Activated CD8-positive, alpha-beta memory T cell treated with anti-CD3 and anti-CD28 coated beads, Interleukin-2, amount 10 ng/mL, durations not matched to agents 7 days and 5 days (primary cell): ENCODE results near the gene GSTA1. TPM values are rescaled to one million over a fixed set of nuclear protein-coding genes. Genes with fewer than 3 reads are reported as not detected.
"Not testable (repeated sequence)": the region's sequence is repeated elsewhere in the genome, so short reads cannot be mapped to it uniquely, and the experiment has no call there.

Experiments used
- ATAC-seq: fragments of 150-1000 bp; cut with Tn5 transposase; one replicate; pipeline ENCODE4 v1.10.0; 2021; ENCODE audit warnings: moderate library complexity
- CTCF ChIA-PET: fragments of 350-600 bp; sonication (Branson Sonifier 250); formaldehyde crosslinking; loops from one replicate; lab custom pipeline; 2021; ENCODE audit warnings: antibody characterized with exemption; lab: Charles Lee
- DNase-seq: peaks from one replicate; pipeline ENCODE4 v3.0.0-alpha.2; 2020
- H3K27ac Mint-ChIP-seq: one replicate; pipeline ENCODE4 v1.8.0; 2021; ENCODE audit warnings: mild to moderate bottlenecking, mixed read lengths
- H3K27me3 Mint-ChIP-seq: one replicate; pipeline ENCODE4 v1.8.0; 2021; ENCODE audit warnings: mixed read lengths
- H3K36me3 Mint-ChIP-seq: one replicate; pipeline ENCODE4 v1.8.0; 2021; ENCODE audit warnings: mild to moderate bottlenecking, mixed read lengths
- H3K4me1 Mint-ChIP-seq: one replicate; pipeline ENCODE4 v1.8.0; 2021; ENCODE audit warnings: mixed read lengths
- H3K4me3 Mint-ChIP-seq: one replicate; pipeline ENCODE4 v1.8.0; 2021; ENCODE audit warnings: mild to moderate bottlenecking, moderate library complexity, mixed read lengths
- H3K9me3 Mint-ChIP-seq: one replicate; pipeline ENCODE4 v1.8.0; 2022; ENCODE audit warnings: low read depth, mixed read lengths
- total RNA-seq, 2 experiments: library from RNA; stranded (reverse); gene quantifications; one replicate each; pipeline ENCODE4 v1.2.3, GENCODE V29; 2021

Gene GSTA1
- total RNA-seq, 2 experiments from 2014 or later = not detected

DNA sequence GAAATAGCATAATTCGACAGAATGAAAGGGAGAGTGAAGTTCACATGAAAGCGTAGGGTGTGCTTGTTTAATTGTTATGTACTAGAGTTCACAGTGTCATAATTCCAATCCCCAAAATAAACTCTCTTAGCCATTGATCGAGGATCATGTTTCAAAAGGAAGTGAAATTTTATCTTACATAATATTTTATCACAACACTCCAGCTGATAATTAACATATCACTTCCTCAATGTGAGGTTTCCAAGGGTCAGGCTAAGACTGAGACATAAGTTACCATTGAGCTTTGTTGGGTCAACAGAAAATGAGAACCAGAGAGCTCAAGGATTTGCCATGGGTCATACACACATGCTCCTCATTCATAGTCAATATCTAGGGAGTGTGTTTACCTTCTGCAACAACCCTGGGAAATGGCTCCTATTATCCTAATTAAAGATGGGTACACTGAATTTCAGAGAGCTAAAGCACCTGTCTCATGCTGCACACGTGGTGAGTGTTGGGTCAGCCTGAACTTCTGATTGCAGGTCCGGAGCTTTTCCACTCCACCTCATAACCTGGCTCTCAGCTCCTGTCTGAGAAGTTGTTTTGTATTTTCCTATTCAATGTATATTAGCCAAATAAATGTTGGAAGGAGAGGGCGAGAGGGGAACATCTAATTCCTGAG, 43.4 kb downstream of the GSTA1 start:
- Mint-ChIP-seq H3K4me3 (no peak overlapping the region), H3K27me3 (peaks cover 7% of the 10 kb centered on the region), H3K9me3 (no peaks in the 10 kb centered on the region), H3K36me3 (no peaks in the 10 kb centered on the region), H3K27ac (no peak overlapping the region), H3K4me1 (no peaks in the 10 kb centered on the region)
- DNase-seq (no peak), ATAC-seq (no peak)
- CTCF ChIA-PET = no interaction called here

GRCh38 chr6:52759085-52759484, 44.5 kb downstream of the GSTA1 start:
- Mint-ChIP-seq H3K36me3 (no peaks in the 10 kb centered on the region), H3K9me3 (no peaks in the 10 kb centered on the region), H3K27ac (no peak overlapping the region), H3K4me1 (no peaks in the 10 kb centered on the region), H3K27me3 (peaks cover 11% of the 10 kb centered on the region), H3K4me3 (no peak overlapping the region)
- ATAC-seq (no peak), DNase-seq (no peak)
- CTCF ChIA-PET = no interaction called here

DNA sequence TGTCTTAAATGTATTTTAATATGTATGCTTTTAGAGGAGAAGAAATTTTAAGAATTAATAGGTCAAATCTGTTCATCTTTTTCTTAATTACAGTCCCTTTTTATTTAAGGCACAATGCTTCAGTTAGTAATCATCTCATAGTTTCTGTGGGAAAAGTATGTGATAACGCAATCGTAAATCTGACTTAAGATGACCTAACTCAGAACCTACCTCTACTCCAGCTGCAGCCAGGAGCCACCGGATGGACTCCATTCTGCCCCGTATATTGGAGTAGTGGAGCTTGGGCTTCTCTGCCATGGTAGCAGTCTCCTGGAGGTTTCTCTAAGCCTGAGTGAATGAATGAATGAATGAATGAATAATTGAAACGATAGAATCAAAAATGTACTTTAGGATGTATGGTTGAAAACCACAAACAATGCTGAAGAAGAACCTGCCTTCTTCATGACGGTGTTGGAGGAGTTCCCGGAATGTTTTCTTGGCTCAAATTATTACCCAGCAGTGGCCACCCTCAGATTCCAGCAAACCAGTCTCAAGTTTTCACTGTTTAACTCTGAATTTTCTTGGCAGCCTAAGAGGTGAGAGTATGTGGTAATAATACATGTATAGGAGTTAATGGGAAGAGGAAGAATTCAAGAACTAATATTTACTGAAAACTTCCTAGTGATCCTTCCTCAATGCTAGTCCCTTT, 45.8 kb downstream of the GSTA1 start:
- H3K4me1 Mint-ChIP-seq, CTCF ChIA-PET, DNase-seq, H3K4me3 Mint-ChIP-seq, H3K9me3 Mint-ChIP-seq, ATAC-seq, H3K27ac Mint-ChIP-seq, H3K36me3 Mint-ChIP-seq: not testable (repeated sequence)
- peaks cover 11% of the 10 kb centered on the region for H3K27me3 Mint-ChIP-seq

GRCh38 chr6:52754443-52754842, 49.2 kb downstream of the GSTA1 start:
- ATAC-seq = no peak
- no peak overlapping the region for H3K27ac Mint-ChIP-seq
- no peak overlapping the region for H3K4me3 Mint-ChIP-seq
- H3K27me3 Mint-ChIP-seq = peaks cover 10% of the 10 kb centered on the region
- H3K4me1 Mint-ChIP-seq = no peaks in the 10 kb centered on the region
- no peaks in the 10 kb centered on the region for H3K36me3 Mint-ChIP-seq
- peaks cover 2% of the 10 kb centered on the region for H3K9me3 Mint-ChIP-seq
- CTCF ChIA-PET = no interaction called here
- DNase-seq = no peak

GRCh38 chr6:52753137-52753536, 50.5 kb downstream of the GSTA1 start:
- H3K4me3 Mint-ChIP-seq, H3K36me3 Mint-ChIP-seq, H3K9me3 Mint-ChIP-seq, H3K27ac Mint-ChIP-seq, CTCF ChIA-PET, ATAC-seq, DNase-seq, H3K4me1 Mint-ChIP-seq: not testable (repeated sequence)
- H3K27me3 Mint-ChIP-seq = peaks cover 10% of the 10 kb centered on the region

- CTCF ChIA-PET = no interaction called here
- no peak overlapping the region for H3K4me3 Mint-ChIP-seq
- H3K27me3 Mint-ChIP-seq = peaks cover 10% of the 10 kb centered on the region
- DNase-seq (no peak), ATAC-seq (no peak)
- H3K4me1 Mint-ChIP-seq = no peaks in the 10 kb centered on the region
- no peak overlapping the region for H3K27ac Mint-ChIP-seq
- H3K9me3 Mint-ChIP-seq = peaks cover 2% of the 10 kb centered on the region
- H3K36me3 Mint-ChIP-seq = no peaks in the 10 kb centered on the region
These were observed 51.3 kb downstream of the GSTA1 start for GRCh38 chr6:52752310-52752709.

- peaks cover 7% of the 10 kb centered on the region for H3K27me3 Mint-ChIP-seq
- H3K27ac Mint-ChIP-seq = no peak overlapping the region
- DNase-seq (no peak), ATAC-seq (no peak)
- no peak overlapping the region for H3K4me3 Mint-ChIP-seq
- CTCF ChIA-PET = no interaction called here
- H3K4me1 Mint-ChIP-seq = no peaks in the 10 kb centered on the region
- H3K9me3 Mint-ChIP-seq = peaks cover 2% of the 10 kb centered on the region
- no peaks in the 10 kb centered on the region for H3K36me3 Mint-ChIP-seq
These were observed 54.0 kb downstream of the GSTA1 start for GRCh38 chr6:52749556-52750152.

GRCh38 chr6:52747301-52747700, 56.3 kb downstream of the GSTA1 start:
- H3K4me3 Mint-ChIP-seq, CTCF ChIA-PET, H3K9me3 Mint-ChIP-seq, H3K27ac Mint-ChIP-seq, DNase-seq, ATAC-seq, H3K36me3 Mint-ChIP-seq, H3K4me1 Mint-ChIP-seq: not testable (repeated sequence)
- H3K27me3 Mint-ChIP-seq = peaks cover 18% of the 10 kb centered on the region

DNA sequence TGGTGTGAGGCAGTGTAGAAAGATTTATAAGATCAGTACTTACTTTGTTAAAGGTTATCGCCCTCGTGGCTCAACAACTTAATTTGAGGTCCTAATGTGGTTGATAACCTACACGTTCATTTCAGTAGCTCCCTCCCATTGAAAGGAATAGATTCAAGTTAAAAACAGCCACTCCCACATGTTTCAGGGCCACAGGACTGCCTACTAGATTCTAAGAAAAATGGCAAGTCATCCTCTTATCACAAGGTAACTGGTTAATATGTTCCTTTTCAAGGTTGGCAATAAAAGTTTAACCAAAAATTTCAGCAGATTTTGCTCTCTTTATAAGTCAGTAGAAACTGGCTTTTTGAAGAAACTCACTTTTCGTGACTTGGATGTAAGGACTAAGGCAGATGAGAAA, 57.4 kb downstream of the GSTA1 start:
- no peak for DNase-seq
- CTCF ChIA-PET = no interaction called here
- H3K4me3 Mint-ChIP-seq = no peak overlapping the region
- peaks cover 2% of the 10 kb centered on the region for H3K9me3 Mint-ChIP-seq
- no peaks in the 10 kb centered on the region for H3K36me3 Mint-ChIP-seq
- no peak for ATAC-seq
- peaks cover 23% of the 10 kb centered on the region for H3K27me3 Mint-ChIP-seq
- H3K27ac Mint-ChIP-seq = no peak overlapping the region
- H3K4me1 Mint-ChIP-seq = no peaks in the 10 kb centered on the region

GRCh38 chr6:52745764-52746201, 57.8 kb downstream of the GSTA1 start:
- peaks cover 20% of the 10 kb centered on the region for H3K27me3 Mint-ChIP-seq
- peak; percentile 0 for DNase-seq
- H3K4me1 Mint-ChIP-seq = no peaks in the 10 kb centered on the region
- H3K36me3 Mint-ChIP-seq = no peaks in the 10 kb centered on the region
- CTCF ChIA-PET = no interaction called here
- H3K27ac Mint-ChIP-seq = no peak overlapping the region
- no peak overlapping the region for H3K4me3 Mint-ChIP-seq
- H3K9me3 Mint-ChIP-seq = peaks cover under 1% of the 10 kb centered on the region
- ATAC-seq = no peak

DNA sequence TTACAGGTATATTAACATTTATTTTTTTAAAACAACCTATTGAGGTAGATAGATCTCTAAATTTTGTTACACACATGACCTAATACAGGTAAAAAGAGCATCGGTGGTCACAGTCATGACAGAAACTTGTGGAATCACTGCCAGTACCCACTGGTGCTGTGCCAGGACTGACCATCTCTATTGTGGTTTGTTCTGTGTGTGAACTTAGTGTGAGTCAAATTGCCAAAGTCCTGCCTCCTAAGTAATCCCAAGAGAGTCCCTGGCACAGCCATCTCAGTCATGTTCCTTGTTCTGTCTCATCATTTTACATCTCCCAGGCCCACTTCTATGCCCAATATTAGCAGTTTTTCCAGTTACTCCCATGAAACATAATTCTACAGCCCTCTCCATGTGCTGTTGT, 61.7 kb downstream of the GSTA1 start:
- ATAC-seq = no peak
- Mint-ChIP-seq H3K4me1 (no peaks in the 10 kb centered on the region), H3K27ac (no peak overlapping the region), H3K36me3 (no peaks in the 10 kb centered on the region), H3K27me3 (peaks cover 20% of the 10 kb centered on the region), H3K4me3 (no peak overlapping the region), H3K9me3 (no peaks in the 10 kb centered on the region)
- CTCF ChIA-PET = no interaction called here
- no peak for DNase-seq
